ENCODE measurements around the gene SLAIN1. TPM values are rescaled to one million over a fixed set of nuclear protein-coding genes. Genes with fewer than 3 reads are reported as not detected.
"Not testable (repeated sequence)": the region's sequence is repeated elsewhere in the genome, so short reads cannot be mapped to it uniquely, and the experiment has no call there.

Gene SLAIN1
- total RNA-seq = 10 to 100 TPM in 2 of 3 donors, 1 to 10 TPM in 1; 3.0 to 16.7 (median 15.1) TPM

DNA sequence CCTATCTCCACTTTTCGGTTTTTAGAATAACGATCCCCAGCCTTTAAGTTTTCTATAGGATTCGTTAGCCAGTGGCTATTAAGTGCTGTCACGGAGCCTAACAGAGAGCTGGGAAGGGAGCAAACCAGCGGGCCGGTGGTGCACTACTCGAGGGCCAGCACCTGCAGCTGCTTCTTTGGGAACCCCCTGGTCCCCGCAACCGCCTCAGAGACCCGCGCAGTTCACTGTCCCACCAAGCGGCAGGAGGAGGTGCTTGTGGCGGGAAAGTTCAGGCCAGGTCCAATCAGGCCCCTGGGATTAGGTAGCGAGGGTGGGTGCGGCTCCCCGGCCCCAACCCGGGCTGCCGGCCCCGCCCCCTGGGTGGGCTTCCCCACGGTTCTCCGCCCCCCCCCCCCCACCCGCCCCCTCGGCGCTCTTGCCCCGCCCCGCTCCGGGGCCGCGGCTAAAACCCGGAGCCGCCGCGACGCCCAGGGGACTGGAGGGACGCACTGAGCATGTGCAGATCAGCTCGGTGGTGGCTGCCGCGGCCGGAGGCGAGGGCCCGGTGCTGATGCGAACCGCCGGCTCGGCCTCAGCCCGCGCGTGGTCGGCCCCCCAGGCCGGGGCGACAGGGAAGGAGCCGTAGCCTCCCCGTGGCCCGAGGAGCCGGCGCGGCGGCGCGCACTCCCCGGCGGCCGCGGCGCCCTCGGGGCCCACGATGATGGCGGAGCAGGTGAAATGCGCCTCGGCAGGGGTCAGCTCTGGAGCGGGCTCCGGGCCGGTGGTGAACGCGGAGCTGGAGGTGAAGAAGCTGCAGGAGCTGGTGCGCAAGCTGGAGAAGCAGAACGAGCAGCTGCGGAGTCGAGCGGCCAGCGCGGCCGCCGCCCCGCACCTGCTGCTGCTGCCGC lies at the start of gene SLAIN1:
SLAIN1 (plus strand) TSS at position 471 of the 887 bp plus-strand sequence; CDS start at position 698, 227 bp downstream.
- intact Hi-C loops (cut with DNase I; ENCODE audit: low total_unique reads) = no loop called here
- peaks cover 0 to 4% of the 10 kb centered on the region in 2 donors for H3K27me3 ChIP-seq
- TF ChIP-seq, protein P1, sequence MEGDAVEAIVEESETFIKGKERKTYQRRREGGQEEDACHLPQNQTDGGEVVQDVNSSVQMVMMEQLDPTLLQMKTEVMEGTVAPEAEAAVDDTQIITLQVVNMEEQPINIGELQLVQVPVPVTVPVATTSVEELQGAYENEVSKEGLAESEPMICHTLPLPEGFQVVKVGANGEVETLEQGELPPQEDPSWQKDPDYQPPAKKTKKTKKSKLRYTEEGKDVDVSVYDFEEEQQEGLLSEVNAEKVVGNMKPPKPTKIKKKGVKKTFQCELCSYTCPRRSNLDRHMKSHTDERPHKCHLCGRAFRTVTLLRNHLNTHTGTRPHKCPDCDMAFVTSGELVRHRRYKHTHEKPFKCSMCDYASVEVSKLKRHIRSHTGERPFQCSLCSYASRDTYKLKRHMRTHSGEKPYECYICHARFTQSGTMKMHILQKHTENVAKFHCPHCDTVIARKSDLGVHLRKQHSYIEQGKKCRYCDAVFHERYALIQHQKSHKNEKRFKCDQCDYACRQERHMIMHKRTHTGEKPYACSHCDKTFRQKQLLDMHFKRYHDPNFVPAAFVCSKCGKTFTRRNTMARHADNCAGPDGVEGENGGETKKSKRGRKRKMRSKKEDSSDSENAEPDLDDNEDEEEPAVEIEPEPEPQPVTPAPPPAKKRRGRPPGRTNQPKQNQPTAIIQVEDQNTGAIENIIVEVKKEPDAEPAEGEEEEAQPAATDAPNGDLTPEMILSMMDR (IDR thresholded peaks at IDR 0.05) = no peak
- TF ChIP-seq POLR2AphosphoS5 (IDR thresholded peaks at IDR 0.05) (no peak), POLR2A (IDR thresholded peaks at IDR 0.05) (no peak)
- H3K27ac ChIP-seq = peak within 1 kb of the TSS; percentile 62 to 75
- peak within 1 kb of the TSS; percentile 52 to 80 (median 70) for H3K4me3 ChIP-seq
- no peaks in the 10 kb centered on the region for H3K36me3 ChIP-seq
- peak; percentile 67 to 73 for DNase-seq (ENCODE audit: low spot score in 2 of 2)
- H3K4me1 ChIP-seq = no peaks in the 10 kb centered on the region
- H3K9me3 ChIP-seq = no peaks in the 10 kb centered on the region

DNA sequence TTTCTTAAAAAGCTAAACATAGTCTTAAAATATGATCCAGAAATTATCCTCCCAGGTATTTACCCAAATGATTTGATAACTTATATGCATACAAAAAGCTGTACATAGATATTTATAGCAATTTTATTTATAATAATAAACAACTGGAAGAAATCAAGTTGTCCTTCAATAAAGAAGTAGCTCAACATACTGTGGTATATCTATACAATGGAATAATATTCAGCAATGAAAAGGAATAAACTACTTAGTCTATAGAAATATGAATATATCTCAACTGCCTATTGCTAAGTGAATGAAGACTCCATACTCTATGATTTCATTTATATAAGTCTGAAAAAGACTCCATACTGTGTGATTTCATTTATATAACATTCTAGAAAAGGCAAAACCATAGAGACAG lies 47.1 kb upstream of the SLAIN1 start:
- Histone ChIP-seq H3K9me3 (peaks cover 0 to 14% of the 10 kb centered on the region in 2 donors), H3K36me3 (no peaks in the 10 kb centered on the region), H3K4me3 (no peak overlapping the region), H3K27me3 (no peaks in the 10 kb centered on the region), H3K4me1 (no peaks in the 10 kb centered on the region), H3K27ac (no peak overlapping the region)
- intact Hi-C loops (cut with DNase I; ENCODE audit: low total_unique reads) = loop anchor here (5.0 kb wide), 1 partner anchor 1027 kb away; no protein-coding TSS in a partner anchor
- no peak for DNase-seq (ENCODE audit: low spot score in 2 of 2)
- TF ChIP-seq POLR2AphosphoS5 (IDR thresholded peaks at IDR 0.05) = no peak
- TF ChIP-seq, protein P1 (IDR thresholded peaks at IDR 0.05) = no peak
- TF ChIP-seq POLR2A (IDR thresholded peaks at IDR 0.05) = no peak

DNA sequence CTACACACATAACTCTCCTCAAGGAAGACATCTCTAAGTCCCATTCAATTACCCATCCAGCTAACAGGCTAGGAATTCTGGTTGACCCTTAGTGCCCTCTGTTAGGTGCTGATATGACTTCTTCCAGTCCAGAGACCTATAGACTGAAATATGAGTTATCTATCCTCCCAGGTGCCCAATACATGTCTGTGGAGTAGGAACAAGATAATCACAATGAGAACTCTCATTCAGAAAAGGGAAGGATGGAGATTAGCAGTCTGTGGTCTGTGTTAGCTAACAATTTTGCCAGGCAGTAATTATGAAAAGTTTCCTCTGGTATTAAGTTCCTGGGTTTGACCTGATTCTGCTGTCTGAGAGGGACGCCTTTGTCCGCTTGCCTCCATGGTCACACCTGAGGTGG lies 44.2 kb upstream of the SLAIN1 start:
- peaks cover 0 to 14% of the 10 kb centered on the region in 2 donors for H3K9me3 ChIP-seq
- no peaks in the 10 kb centered on the region for H3K36me3 ChIP-seq
- H3K4me1 ChIP-seq = no peaks in the 10 kb centered on the region
- H3K27ac ChIP-seq = no peak overlapping the region
- no peak overlapping the region for H3K4me3 ChIP-seq
- DNase-seq (ENCODE audit: low spot score in 2 of 2) = no peak
- H3K27me3 ChIP-seq = no peaks in the 10 kb centered on the region
- intact Hi-C loops (cut with DNase I; ENCODE audit: low total_unique reads) = loop anchor here (5.0 kb wide), 1 partner anchor 1024 kb away; no protein-coding TSS in a partner anchor
- TF ChIP-seq, protein P1 (IDR thresholded peaks at IDR 0.05) = no peak
- TF ChIP-seq POLR2A (IDR thresholded peaks at IDR 0.05) = no peak
- no peak for TF ChIP-seq POLR2AphosphoS5 (IDR thresholded peaks at IDR 0.05)

DNA sequence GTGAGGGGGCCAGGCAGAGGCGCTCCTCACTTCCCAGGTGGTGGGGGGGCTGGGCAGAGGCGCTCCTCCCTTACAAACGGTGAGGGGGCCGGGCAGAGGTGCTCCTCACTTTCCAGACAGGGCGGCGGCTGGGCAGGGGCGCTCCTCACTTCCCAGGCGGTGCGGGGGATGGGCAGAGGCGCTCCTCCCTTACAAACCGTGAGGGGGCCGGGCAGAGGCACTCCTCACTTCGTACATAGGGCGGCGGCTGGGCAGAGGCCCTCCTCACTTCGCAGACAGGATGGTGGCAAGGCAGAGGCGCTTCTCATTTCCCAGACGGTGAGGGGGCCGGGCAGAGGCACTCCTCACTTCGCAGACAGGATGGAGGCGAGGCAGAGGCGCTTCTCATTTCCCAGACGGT lies 37.5 kb upstream of the SLAIN1 start:
- H3K9me3 ChIP-seq; intact Hi-C loops (cut with DNase I; ENCODE audit: low total_unique reads); DNase-seq (ENCODE audit: low spot score in 2 of 2); H3K4me1 ChIP-seq; H3K36me3 ChIP-seq; H3K27ac ChIP-seq; H3K27me3 ChIP-seq; H3K4me3 ChIP-seq: not testable (repeated sequence)

DNA sequence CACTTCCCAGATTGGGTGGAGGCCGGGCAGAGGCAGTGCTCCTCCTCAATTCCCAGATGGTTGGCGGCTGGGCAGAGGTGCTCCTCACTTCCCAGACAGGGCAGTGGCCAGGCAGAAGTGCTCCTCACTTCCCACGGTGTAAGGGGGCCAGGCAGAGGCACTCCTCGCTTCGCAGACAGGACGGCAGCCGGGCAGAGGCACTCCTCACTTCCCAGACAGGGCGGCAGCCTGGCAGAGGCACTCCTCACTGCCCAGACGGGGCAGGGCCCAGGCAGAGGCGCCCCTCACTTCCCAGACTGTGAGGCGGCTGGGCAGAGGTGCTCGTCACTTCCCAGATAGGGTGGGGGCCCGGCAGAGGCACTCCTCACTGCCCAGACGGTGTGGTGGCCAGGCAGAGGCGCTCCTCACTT lies 36.6 kb upstream of the SLAIN1 start:
- Histone ChIP-seq H3K27me3 (no peaks in the 10 kb centered on the region), H3K4me1 (no peaks in the 10 kb centered on the region), H3K9me3 (peaks cover 3 to 5% of the 10 kb centered on the region in 2 donors), H3K4me3 (no peak overlapping the region), H3K27ac (no peak overlapping the region), H3K36me3 (no peaks in the 10 kb centered on the region)
- DNase-seq (ENCODE audit: low spot score in 2 of 2) = no peak
- intact Hi-C loops (cut with DNase I; ENCODE audit: low total_unique reads) = no loop called here
- TF ChIP-seq POLR2AphosphoS5 (IDR thresholded peaks at IDR 0.05) (no peak), POLR2A (IDR thresholded peaks at IDR 0.05) (no peak)
- TF ChIP-seq, protein P1 (IDR thresholded peaks at IDR 0.05) = no peak

DNA sequence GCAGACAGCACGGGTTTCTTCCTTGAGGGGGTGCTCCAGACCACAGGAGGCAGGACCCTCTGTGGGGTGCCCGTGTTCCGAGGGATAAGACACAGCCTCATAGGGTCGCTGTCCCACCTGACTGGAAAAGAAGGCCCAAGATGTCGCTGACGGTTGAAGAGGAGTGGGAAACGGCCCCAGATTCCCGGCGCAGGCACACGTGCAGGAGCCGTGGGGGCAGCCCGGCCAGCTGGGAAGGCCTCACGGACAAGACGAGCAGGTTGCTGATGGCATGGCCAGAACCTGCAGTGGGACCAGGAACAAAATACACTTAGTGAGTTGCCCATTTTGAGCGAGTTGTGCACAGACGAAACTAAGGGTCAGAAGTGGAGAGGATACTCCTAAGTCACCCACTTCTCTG lies 35.2 kb upstream of the SLAIN1 start:
- H3K4me1 ChIP-seq; H3K36me3 ChIP-seq; H3K27ac ChIP-seq; H3K9me3 ChIP-seq; H3K27me3 ChIP-seq; intact Hi-C loops (cut with DNase I; ENCODE audit: low total_unique reads); DNase-seq (ENCODE audit: low spot score in 2 of 2); H3K4me3 ChIP-seq: not testable (repeated sequence)

DNA sequence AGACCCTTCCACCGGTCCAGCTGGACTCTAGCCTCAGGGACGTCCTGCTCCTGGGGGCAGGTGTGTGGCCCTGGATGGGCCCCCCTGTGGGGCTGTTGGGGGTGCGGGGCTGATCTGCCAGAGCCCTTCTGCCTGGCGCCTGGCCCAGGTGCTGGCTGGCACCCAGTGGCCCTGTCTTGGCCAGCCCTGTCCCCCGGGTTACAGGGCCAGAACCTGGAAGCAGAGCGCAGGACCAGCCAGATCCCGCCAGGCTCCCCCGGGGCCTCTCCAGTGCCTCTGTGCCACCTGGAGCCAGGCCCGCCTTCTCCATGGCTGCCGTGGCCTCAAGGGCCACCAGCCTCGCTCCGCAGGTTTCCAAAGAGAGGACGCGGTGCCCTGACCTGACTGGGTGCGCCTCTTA lies 34.7 kb upstream of the SLAIN1 start:
- H3K9me3 ChIP-seq; H3K27ac ChIP-seq; H3K36me3 ChIP-seq; H3K4me1 ChIP-seq; intact Hi-C loops (cut with DNase I; ENCODE audit: low total_unique reads); DNase-seq (ENCODE audit: low spot score in 2 of 2); H3K27me3 ChIP-seq; H3K4me3 ChIP-seq: not testable (repeated sequence)
